GM12875 (cell line): ENCODE measurements around the gene MYH14.

ENCODE experiments used
- H3K4me3 ChIP-seq: one replicate; pipeline ENCODE4 v1.5.1; 2011; ENCODE audit warnings: low read depth, low read length, control low read depth
- CTCF ChIP-seq: IDR thresholded peaks from 2 replicates; pipeline ENCODE4 v1.5.1; 2011; ENCODE audit warnings: low read depth, mild to moderate bottlenecking, control low read depth, inconsistent platforms, low read length, moderate library complexity, borderline replicate concordance; ENCODE audit not compliant: insufficient read depth

The MYH14 gene

DNA sequence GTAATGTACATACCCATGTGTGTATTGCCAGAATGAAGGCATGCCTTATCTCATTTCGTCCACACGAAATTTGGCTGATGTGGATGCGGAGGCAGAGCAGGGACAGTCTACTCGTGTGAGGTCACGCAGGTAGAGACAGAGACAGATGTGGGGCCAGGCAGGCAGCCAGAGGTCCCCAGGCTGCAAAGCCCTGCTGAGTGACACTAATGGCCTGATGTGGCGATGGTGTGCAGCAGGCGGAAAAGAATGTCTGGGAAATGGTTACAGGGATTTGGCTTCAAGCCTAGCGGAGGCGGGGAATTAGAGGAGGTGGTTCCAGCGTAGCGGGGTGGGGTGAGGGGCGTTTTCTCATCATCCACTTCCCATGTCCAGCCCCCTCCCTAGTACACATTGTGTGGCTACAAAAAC is 36.1 kb upstream of the MYH14 start:
- no peak overlapping the region for H3K4me3 ChIP-seq
- no peak for TF ChIP-seq CTCF

DNA sequence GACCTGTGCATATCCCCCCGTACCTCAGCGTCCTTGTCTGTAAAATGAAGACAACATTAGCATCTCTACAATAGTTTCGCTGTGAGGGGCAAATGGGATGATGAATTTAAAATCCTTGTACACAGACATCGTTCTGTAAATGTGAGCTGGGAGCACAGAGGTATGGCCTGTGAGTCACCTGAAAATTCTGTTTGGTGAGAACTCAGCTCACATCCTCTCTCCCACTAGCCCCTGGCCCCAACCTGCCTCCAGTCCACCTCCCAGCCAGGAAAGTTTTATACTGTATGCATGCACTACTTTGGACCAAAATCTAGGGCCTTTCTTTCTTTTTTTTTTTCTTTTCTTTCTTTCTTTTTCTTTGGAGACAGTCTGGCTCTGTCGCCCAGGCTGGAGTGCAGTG is 31.7 kb upstream of the MYH14 start:
- no peak for TF ChIP-seq CTCF
- H3K4me3 ChIP-seq, result no peak overlapping the region

DNA sequence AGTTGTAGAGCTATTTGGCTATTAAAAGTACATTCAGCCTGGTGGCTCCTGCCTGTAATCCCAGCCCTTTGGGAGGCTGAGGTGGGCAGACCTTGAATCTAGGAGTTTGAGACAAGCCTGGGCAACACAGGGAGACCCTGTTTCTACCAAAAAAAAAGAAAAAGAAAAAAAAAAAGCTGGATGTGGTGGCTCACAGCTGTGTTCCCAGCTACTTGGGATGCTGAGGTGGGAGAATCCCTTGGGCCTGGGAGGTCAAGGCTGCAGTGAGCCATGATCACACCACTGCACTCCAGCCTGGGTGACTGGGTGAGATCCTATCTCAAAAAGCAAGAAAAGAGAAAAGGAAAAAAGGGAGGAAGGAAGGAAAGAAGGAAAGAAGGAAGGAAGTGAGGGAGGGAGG is 30.7 kb upstream of the MYH14 start:
- no peak overlapping the region for H3K4me3 ChIP-seq
- no peak for TF ChIP-seq CTCF

DNA sequence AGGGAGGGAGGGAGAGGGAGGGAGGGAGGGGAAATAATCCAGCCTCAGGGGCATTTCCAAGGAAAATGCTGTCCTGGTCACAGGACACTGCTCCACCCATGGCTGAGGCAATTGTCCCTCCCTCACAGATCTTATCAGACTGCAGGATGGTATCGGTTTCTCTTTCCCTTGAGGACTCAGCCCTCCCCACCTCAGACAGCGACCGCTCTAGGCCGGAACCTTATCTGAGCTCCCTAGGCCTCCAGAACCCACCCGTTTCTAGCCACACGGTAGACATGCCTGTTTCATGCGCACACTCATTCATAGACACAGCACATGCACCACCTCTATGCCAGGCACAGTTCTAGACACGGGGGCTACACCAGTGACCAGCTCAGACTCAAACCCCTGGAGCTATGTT is 30.3 kb upstream of the MYH14 start:
- no peak overlapping the region for H3K4me3 ChIP-seq
- no peak for TF ChIP-seq CTCF

GRCh38 chr19:50174100-50174793 is 29.2 kb upstream of the MYH14 start:
- no peak for TF ChIP-seq CTCF

DNA sequence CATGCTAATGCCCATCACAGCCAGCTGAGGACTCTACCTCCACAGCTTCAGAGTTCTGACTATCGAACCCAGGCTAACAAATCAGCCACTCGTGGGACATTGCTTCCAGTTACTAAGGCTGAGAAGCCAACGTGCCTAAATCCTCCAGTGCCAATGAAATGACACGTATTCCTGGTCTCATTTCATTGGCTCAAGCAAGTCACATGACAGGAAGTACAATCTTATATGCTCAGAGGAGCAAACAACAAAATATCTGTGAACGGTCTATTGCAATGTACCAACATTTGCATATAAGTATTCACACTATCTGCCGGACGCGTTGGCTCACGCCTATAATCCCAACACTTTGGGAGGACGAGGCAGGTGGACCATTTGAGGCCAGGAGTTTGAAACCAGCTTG is 27.5 kb upstream of the MYH14 start:
- no peak for TF ChIP-seq CTCF

More at GRCh38 chr19:50174100-50174793, 29.2 kb upstream of the MYH14 start:
- H3K4me3 ChIP-seq, result no peak overlapping the region

DNA sequence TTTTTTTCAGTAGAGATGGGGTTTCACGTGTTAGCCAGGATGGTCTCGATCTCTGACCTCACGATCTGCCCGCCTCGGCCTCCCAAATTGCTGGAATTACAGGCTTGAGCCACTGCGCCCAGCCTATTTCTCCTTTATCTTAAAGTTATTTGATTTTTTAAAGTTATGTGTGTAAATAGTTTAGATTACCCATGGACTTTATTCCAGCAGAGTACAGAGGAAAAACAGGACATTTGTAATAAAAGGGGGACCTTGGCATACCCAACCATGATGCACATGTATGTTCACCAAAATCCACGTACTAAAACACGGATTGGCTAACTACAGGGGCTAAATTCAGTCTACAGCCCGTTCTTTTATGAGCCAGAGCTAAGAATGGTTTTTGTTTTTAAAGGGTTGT is 26.6 kb upstream of the MYH14 start:
- TF ChIP-seq CTCF, result no peak
- no peak overlapping the region for H3K4me3 ChIP-seq

More for the DNA sequence above, 27.5 kb upstream of the MYH14 start:
- no peak overlapping the region for H3K4me3 ChIP-seq
